ENCODE results near the gene KIR2DL3.
"Not testable (repeated sequence)": the region's sequence is repeated elsewhere in the genome, so short reads cannot be mapped to it uniquely, and the experiment has no call there.

Gene KIR2DL3

DNA sequence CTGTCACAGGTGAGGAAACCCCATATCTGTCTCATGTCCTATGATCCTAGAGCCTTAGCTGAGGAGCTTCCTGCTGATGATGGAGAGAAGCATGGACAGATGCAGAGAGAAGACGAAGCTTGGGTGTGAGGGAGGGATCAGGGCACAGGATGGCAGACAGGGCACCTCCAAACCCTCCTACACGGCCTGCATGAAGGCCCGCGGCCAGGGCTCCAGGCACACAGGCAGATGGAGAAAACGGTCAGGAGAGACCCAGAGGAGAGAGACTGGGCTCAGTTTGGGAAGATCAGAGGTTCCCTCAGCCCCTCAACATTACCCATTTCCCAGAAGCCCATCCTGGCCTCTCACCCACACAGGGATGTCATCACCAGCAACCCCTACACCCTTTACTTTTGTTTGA lies 5.8 kb downstream of the KIR2DL3 start:
- DNase-seq (ENCODE audit: low spot score): not testable (repeated sequence)

GRCh38 chr19:54747614-54748322 lies 9.5 kb downstream of the KIR2DL3 start:
- not testable (repeated sequence) for DNase-seq (ENCODE audit: low spot score)

GRCh38 chr19:54750276-54750675 lies 12.0 kb downstream of the KIR2DL3 start:
- not testable (repeated sequence) for DNase-seq (ENCODE audit: low spot score)

GRCh38 chr19:54756204-54757110 lies 18.1 kb downstream of the KIR2DL3 start:
- DNase-seq (ENCODE audit: low spot score): not testable (repeated sequence)

GRCh38 chr19:54758577-54758976 lies 20.3 kb downstream of the KIR2DL3 start:
- DNase-seq (ENCODE audit: low spot score): not testable (repeated sequence)

- not testable (repeated sequence) for DNase-seq (ENCODE audit: low spot score)
These were observed 25.9 kb downstream of the KIR2DL3 start for GRCh38 chr19:54764219-54764618.

- not testable (repeated sequence) for DNase-seq (ENCODE audit: low spot score)
These were observed 28.2 kb downstream of the KIR2DL3 start for GRCh38 chr19:54766464-54766863.

DNA sequence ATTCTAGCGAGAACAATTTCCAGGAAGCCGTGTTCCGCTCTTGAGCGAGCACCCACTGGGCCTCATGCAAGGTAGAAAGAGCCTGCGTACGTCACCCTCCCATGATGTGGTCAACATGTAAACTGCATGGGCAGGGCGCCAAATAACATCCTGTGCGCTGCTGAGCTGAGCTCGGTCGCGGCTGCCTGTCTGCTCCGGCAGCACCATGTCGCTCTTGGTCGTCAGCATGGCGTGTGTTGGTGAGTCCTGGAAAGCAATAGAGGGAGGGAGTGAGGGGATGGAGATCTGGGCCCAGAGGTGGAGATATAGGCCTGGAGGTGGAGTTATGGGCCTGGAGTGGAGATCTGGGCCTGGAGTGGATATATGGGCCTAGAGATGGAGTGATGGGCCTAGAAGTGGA lies 31.3 kb downstream of the KIR2DL3 start, which contains the start of gene KIR2DL1:
TSS of gene KIR2DL1 (plus strand) at position 148 of the 400 bp plus-strand sequence. CDS start at position 206, 58 bp downstream.
- not testable (repeated sequence) for DNase-seq (ENCODE audit: low spot score)

- not testable (repeated sequence) for DNase-seq (ENCODE audit: low spot score)
These were observed 32.2 kb downstream of the KIR2DL3 start for GRCh38 chr19:54770511-54770910.

GRCh38 chr19:54771018-54771960 lies 33.0 kb downstream of the KIR2DL3 start:
- DNase-seq (ENCODE audit: low spot score): not testable (repeated sequence)

DNA sequence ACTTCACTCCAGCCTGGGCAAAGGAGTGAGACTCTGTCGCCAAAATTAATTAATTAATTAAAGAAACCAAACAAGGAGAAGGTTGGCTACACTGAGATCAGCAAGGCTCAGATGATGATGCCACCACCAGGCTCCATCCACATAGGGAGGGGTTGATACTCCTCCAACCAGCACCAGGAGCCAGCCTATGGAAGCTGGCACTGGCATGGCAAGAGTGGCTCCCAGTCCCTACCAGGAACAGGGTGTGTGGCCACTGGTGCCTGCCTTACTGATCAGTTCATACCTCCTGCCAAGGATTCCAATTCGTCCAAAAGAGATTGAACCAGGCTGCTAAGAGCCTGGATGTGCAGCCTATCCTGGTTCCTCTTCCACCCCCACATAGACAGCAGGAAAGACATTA lies 34.4 kb downstream of the KIR2DL3 start:
- not testable (repeated sequence) for DNase-seq (ENCODE audit: low spot score)

DNA sequence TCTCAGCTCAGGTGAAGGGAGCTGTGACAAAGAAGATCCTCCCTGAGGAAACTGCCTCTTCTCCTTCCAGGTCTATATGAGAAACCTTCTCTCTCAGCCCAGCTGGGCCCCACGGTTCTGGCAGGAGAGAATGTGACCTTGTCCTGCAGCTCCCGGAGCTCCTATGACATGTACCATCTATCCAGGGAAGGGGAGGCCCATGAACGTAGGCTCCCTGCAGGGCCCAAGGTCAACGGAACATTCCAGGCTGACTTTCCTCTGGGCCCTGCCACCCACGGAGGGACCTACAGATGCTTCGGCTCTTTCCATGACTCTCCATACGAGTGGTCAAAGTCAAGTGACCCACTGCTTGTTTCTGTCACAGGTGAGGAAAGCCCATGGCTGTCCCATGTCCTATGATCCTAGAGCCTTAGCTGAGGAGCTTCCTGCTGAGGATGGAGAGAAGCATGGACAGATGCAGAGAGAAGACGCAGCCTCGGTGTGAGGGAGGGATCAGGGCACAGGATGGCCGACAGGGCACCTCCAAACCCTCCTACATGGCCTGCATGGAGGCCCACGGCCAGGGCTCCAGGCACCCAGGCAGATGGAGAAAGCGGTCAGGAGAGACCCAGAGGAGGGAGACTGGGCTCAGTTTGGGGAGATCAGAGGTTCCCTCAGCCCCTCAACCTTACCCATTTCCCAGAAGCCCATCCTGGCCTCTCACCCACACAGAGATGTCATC lies 36.9 kb downstream of the KIR2DL3 start:
- not testable (repeated sequence) for DNase-seq (ENCODE audit: low spot score)

DNA sequence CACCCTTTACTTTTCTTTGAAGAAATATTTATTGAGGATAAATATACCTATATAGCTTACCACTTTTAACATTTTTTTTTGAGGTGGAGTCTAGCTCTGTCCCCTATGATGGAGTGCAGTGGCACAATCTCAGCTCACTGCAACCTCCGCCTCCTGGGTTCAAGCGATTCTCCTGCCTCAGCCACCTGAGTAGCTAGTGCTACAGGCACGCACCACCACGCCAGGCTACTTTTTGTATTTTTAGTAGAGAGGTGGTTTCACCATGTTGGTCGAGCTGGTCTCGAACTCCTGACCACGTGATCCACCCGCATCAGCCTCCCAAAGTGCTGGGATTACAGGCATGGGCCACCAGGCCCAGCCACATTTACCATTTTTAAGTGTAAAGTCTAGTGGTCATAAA lies 37.5 kb downstream of the KIR2DL3 start:
- not testable (repeated sequence) for DNase-seq (ENCODE audit: low spot score)

DNA sequence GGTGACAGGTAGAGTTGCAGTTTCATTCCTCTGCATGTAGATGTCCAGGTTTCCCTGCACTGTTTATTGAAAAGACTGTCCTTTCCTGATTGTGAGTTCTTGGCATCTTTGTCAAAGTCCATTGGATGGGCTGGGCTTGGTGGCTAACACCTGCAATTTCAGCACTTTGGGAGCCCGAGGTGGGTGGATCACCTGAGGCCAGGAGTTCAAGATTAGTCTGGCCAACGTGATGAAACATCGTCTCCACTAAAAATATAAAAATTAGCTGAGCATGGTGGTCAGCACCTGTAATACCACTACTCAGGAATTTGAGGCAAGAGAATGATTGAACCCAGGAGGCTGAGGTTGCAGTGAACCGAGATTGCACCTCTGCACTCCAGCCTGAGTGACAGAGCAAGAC lies 39.5 kb downstream of the KIR2DL3 start:
- DNase-seq (ENCODE audit: low spot score): not testable (repeated sequence)

- not testable (repeated sequence) for DNase-seq (ENCODE audit: low spot score)
These were observed 40.6 kb downstream of the KIR2DL3 start for GRCh38 chr19:54778896-54779295.

DNA sequence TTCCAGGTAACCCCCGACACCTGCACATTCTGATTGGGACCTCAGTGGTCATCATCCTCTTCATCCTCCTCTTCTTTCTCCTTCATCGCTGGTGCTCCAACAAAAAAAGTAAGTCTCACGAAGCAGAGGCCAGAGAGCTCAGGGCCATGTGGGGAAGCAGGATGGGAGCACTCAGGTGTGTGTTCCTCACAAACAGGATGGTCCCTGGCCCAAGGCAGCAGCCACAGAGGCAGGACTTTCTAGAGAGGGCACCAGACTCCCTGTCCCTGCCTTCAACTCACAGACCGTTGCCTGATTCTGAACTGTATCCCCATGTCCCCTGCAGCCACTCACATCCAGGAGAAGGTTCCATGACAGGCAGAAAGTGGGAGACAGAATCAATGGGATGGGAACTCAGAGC lies 44.6 kb downstream of the KIR2DL3 start:
- not testable (repeated sequence) for DNase-seq (ENCODE audit: low spot score)

- not testable (repeated sequence) for DNase-seq (ENCODE audit: low spot score)
These were observed 47.9 kb downstream of the KIR2DL3 start for GRCh38 chr19:54786091-54786723.

DNA sequence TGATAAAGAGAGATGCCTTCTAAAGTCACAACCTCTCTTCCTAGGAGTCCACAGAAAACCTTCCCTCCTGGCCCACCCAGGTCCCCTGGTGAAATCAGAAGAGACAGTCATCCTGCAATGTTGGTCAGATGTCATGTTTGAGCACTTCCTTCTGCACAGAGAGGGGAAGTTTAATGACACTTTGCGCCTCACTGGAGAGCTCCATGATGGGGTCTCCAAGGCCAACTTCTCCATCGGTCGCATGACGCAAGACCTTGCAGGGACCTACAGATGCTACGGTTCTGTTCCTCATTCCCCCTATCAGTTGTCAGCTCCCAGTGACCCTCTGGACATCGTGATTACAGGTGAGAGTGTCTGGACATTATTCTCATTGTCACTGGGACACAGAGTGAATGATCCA lies 49.8 kb downstream of the KIR2DL3 start:
- not testable (repeated sequence) for DNase-seq (ENCODE audit: low spot score)

- no peak for DNase-seq (ENCODE audit: low spot score)
These were observed 52.4 kb downstream of the KIR2DL3 start for GRCh38 chr19:54790711-54791110.

GRCh38 chr19:54791476-54791875 lies 53.2 kb downstream of the KIR2DL3 start:
- no peak for DNase-seq (ENCODE audit: low spot score)

Measured in germinal center (tissue), 1 donor.